Astrocyte (in vitro differentiated cells and primary cell): Measurements from ENCODE around the gene JMJD1C. TPM values are rescaled to one million over a fixed set of nuclear protein-coding genes. Genes with fewer than 3 reads are reported as not detected.
"Not testable (repeated sequence)": the region's sequence is repeated elsewhere in the genome, so short reads cannot be mapped to it uniquely, and the experiment has no call there.

Source experiments
- DNase-seq: peaks from one replicate; pipeline ENCODE4 v3.0.0-alpha.2; 2010; ENCODE audit warnings: low read depth
- FAIRE-seq: peaks from 2 replicates; lab custom pipeline; 2011; peaks lifted over from hg19 to GRCh38; lab: Jason Lieb, UNC
- H2AFZ ChIP-seq: 2 replicates; pipeline ENCODE4 v1.6.0; 2012; ENCODE audit warnings: low read depth, low read length, inconsistent platforms
- H3K27ac ChIP-seq: 2 replicates; pipeline ENCODE4 v1.5.1; 2011; ENCODE audit warnings: low read depth, low read length, inconsistent platforms
- H3K27me3 ChIP-seq: 2 replicates; pipeline ENCODE4 v1.6.0; 2011; ENCODE audit warnings: low read length, inconsistent platforms; ENCODE audit not compliant: insufficient read depth
- H3K36me3 ChIP-seq: 2 replicates; pipeline ENCODE4 v1.5.1; 2011; ENCODE audit warnings: low read length, inconsistent platforms; ENCODE audit not compliant: insufficient read depth
- H3K4me1 ChIP-seq: 2 replicates; pipeline ENCODE4 v1.5.1; 2011; ENCODE audit warnings: low read length, inconsistent platforms; ENCODE audit not compliant: insufficient read depth
- H3K4me2 ChIP-seq: 2 replicates; pipeline ENCODE4 v1.6.0; 2012; ENCODE audit warnings: low read length, inconsistent platforms
- H3K4me3 ChIP-seq: 2 replicates; pipeline ENCODE4 v1.5.1; 2011; ENCODE audit warnings: low read depth, mild to moderate bottlenecking, low read length, inconsistent platforms; ENCODE audit not compliant: insufficient read depth
- H3K79me2 ChIP-seq: 2 replicates; pipeline ENCODE4 v1.6.0; 2012; ENCODE audit warnings: mild to moderate bottlenecking, low read length, inconsistent platforms; ENCODE audit not compliant: insufficient read depth
- H3K9ac ChIP-seq: 2 replicates; pipeline ENCODE4 v1.6.0; 2012; ENCODE audit warnings: mild to moderate bottlenecking, low read length, inconsistent platforms
- H3K9me3 ChIP-seq: 2 replicates; pipeline ENCODE4 v1.5.1; 2012; ENCODE audit warnings: low read depth, mild to moderate bottlenecking, low read length, inconsistent platforms; ENCODE audit not compliant: insufficient read depth
- H4K20me1 ChIP-seq: 2 replicates; pipeline ENCODE4 v1.6.0; 2012; ENCODE audit warnings: low read length, inconsistent platforms; ENCODE audit not compliant: insufficient read depth
- H3K27ac Mint-ChIP-seq: one replicate; pipeline ENCODE4 v1.8.0; 2021; ENCODE audit warnings: mild to moderate bottlenecking, mixed read lengths; ENCODE audit not compliant: unreplicated experiment
- H3K27me3 Mint-ChIP-seq: one replicate; pipeline ENCODE4 v1.8.0; 2021; ENCODE audit warnings: low read depth, mixed read lengths; ENCODE audit not compliant: unreplicated experiment
- H3K36me3 Mint-ChIP-seq: one replicate; pipeline ENCODE4 v1.8.0; 2021; ENCODE audit warnings: low read depth, mixed read lengths; ENCODE audit not compliant: unreplicated experiment
- H3K4me1 Mint-ChIP-seq: one replicate; pipeline ENCODE4 v1.8.0; 2021; ENCODE audit warnings: low read depth, mixed read lengths; ENCODE audit not compliant: unreplicated experiment
- H3K4me3 Mint-ChIP-seq: one replicate; pipeline ENCODE4 v1.8.0; 2021; ENCODE audit warnings: mild to moderate bottlenecking, moderate library complexity, mixed read lengths; ENCODE audit not compliant: unreplicated experiment
- H3K9me3 Mint-ChIP-seq: one replicate; pipeline ENCODE4 v1.8.0; 2021; ENCODE audit warnings: mild to moderate bottlenecking, mixed read lengths; ENCODE audit not compliant: unreplicated experiment
- CTCF ChIP-seq: IDR thresholded peaks from 2 replicates; pipeline ENCODE4 v1.5.1; 2011; ENCODE audit warnings: low read depth, mild to moderate bottlenecking, inconsistent platforms, low read length, moderate library complexity; ENCODE audit not compliant: insufficient read depth
- EZH2 ChIP-seq: IDR thresholded peaks from 2 replicates; pipeline ENCODE4 v1.6.1; 2012; ENCODE audit warnings: mild to moderate bottlenecking, low read length, inconsistent platforms; ENCODE audit not compliant: insufficient read depth
- total RNA-seq: library from RNA; stranded (reverse); gene quantifications from 2 replicates; pipeline ENCODE4 v1.2.1, GENCODE V29; 2021

JMJD1C gene
- total RNA-seq, 1 donor from 2014 or later: 61.0 TPM

- Histone ChIP-seq H3K4me2 (no peak overlapping the region), H2AFZ (no peak overlapping the region), H3K27ac (no peak overlapping the region), H3K9me3 (peaks cover 1% of the 10 kb centered on the region), H3K36me3 (no peaks in the 10 kb centered on the region), H3K4me1 (no peaks in the 10 kb centered on the region), H3K4me3 (no peak overlapping the region), H3K9ac (no peak overlapping the region), H3K79me2 (peaks cover 86% of the 10 kb centered on the region), H4K20me1 (peaks cover 22% of the 10 kb centered on the region), H3K27me3 (no peaks in the 10 kb centered on the region)
- FAIRE-seq (no peak), DNase-seq (no peak)
- Mint-ChIP-seq H3K27ac (no peak overlapping the region), H3K27me3 (no peaks in the 10 kb centered on the region), H3K4me1 (peaks cover 11% of the 10 kb centered on the region), H3K36me3 (no peaks in the 10 kb centered on the region), H3K4me3 (no peak overlapping the region), H3K9me3 (no peaks in the 10 kb centered on the region)
- no peak for TF ChIP-seq EZH2
- no peak for TF ChIP-seq CTCF
These were observed 29.2 kb upstream of the JMJD1C start for GRCh38 chr10:63494951-63495350.

GRCh38 chr10:63493004-63493403 lies 27.2 kb upstream of the JMJD1C start:
- no peaks in the 10 kb centered on the region for H3K36me3 Mint-ChIP-seq
- no peaks in the 10 kb centered on the region for H3K4me1 ChIP-seq
- no peak overlapping the region for H2AFZ ChIP-seq
- peaks cover 3% of the 10 kb centered on the region for H3K9me3 ChIP-seq
- H3K27me3 Mint-ChIP-seq: no peaks in the 10 kb centered on the region
- H3K4me3 ChIP-seq: no peak overlapping the region
- no peak overlapping the region for H3K4me3 Mint-ChIP-seq
- peak; percentile 56 for FAIRE-seq
- H3K4me2 ChIP-seq: no peak overlapping the region
- no peak overlapping the region for H3K27ac ChIP-seq
- no peaks in the 10 kb centered on the region for H3K27me3 ChIP-seq
- H3K27ac Mint-ChIP-seq: no peak overlapping the region
- peaks cover 11% of the 10 kb centered on the region for H3K4me1 Mint-ChIP-seq
- peaks cover 84% of the 10 kb centered on the region for H3K79me2 ChIP-seq
- TF ChIP-seq CTCF (no peak), EZH2 (no peak)
- no peak for DNase-seq
- peaks cover 23% of the 10 kb centered on the region for H4K20me1 ChIP-seq
- no peak overlapping the region for H3K9ac ChIP-seq
- H3K36me3 ChIP-seq: no peaks in the 10 kb centered on the region
- no peaks in the 10 kb centered on the region for H3K9me3 Mint-ChIP-seq

GRCh38 chr10:63492317-63492690 lies 26.5 kb upstream of the JMJD1C start:
- peaks cover 84% of the 10 kb centered on the region for H3K79me2 ChIP-seq
- H3K27me3 ChIP-seq, H3K4me3 ChIP-seq, H3K4me1 ChIP-seq, DNase-seq, H3K9ac ChIP-seq, FAIRE-seq, H3K4me2 ChIP-seq, H3K36me3 Mint-ChIP-seq, H3K9me3 Mint-ChIP-seq, H3K4me3 Mint-ChIP-seq, H3K27ac ChIP-seq, H2AFZ ChIP-seq, H3K36me3 ChIP-seq, H3K9me3 ChIP-seq, H3K27me3 Mint-ChIP-seq: not testable (repeated sequence)
- Mint-ChIP-seq H3K4me1 (peaks cover 11% of the 10 kb centered on the region), H3K27ac (peak overlapping the region; percentile 89)
- peaks cover 23% of the 10 kb centered on the region for H4K20me1 ChIP-seq
